MM.1S (cell line): ENCODE measurements around the gene CLEC16A.

Source experiments
- DNase-seq: peaks from one replicate; pipeline ENCODE4 v3.0.0-alpha.2; 2015
- H2AFZ ChIP-seq: fragments of 300-600 bp; sonication (generic); 2 replicates; pipeline ENCODE4 v1.6.0; 2016; ENCODE audit warnings: antibody characterized with exemption, low read length
- H3F3A ChIP-seq: fragments of 300-600 bp; sonication (generic); 2 replicates; pipeline ENCODE4 v1.6.1; 2016; ENCODE audit warnings: mild to moderate bottlenecking, antibody characterized with exemption, low read length, moderate library complexity, mixed read lengths; ENCODE audit not compliant: insufficient read depth
- H3K27ac ChIP-seq: fragments of 300-600 bp; sonication (generic); 2 replicates; pipeline ENCODE4 v1.5.1; 2016; ENCODE audit warnings: mild to moderate bottlenecking, low read length
- H3K27me3 ChIP-seq: fragments of 300-600 bp; sonication (generic); replicated peaks from 2 replicates; pipeline ENCODE4 v1.6.0; 2016; ENCODE audit warnings: low read length; ENCODE audit not compliant: insufficient read depth
- H3K36me3 ChIP-seq: fragments of 300-600 bp; sonication (generic); replicated peaks from 2 replicates; pipeline ENCODE4 v1.6.1; 2016; ENCODE audit warnings: mild to moderate bottlenecking, low read length, mixed read lengths; ENCODE audit not compliant: insufficient read depth
- H3K4me1 ChIP-seq: fragments of 300-600 bp; sonication (generic); 2 replicates; pipeline ENCODE4 v1.6.1; 2016; ENCODE audit warnings: low read length, mixed read lengths
- H3K4me2 ChIP-seq: fragments of 300-600 bp; sonication (generic); 2 replicates; pipeline ENCODE4 v1.6.0; 2016; ENCODE audit warnings: low read depth, low read length
- H3K4me3 ChIP-seq: fragments of 300-600 bp; sonication (generic); 2 replicates; pipeline ENCODE4 v1.5.1; 2016; ENCODE audit warnings: low read length, mixed read lengths
- H3K79me2 ChIP-seq: fragments of 300-600 bp; sonication (generic); 2 replicates; pipeline ENCODE4 v1.6.1; 2016; ENCODE audit warnings: mixed run types, low read length, mixed read lengths
- H3K9ac ChIP-seq: fragments of 300-600 bp; sonication (generic); 2 replicates; pipeline ENCODE4 v1.6.1; 2016; ENCODE audit warnings: low read length, mixed read lengths
- H3K9me2 ChIP-seq: fragments of 300-600 bp; sonication (generic); replicated peaks from 2 replicates; pipeline ENCODE4 v1.6.1; 2016; ENCODE audit warnings: mild to moderate bottlenecking, low read length, mixed read lengths; ENCODE audit not compliant: insufficient read depth
- H3K9me3 ChIP-seq: fragments of 300-600 bp; sonication (generic); replicated peaks from 2 replicates; pipeline ENCODE4 v1.6.1; 2016; ENCODE audit warnings: mild to moderate bottlenecking, low read length, mixed read lengths; ENCODE audit not compliant: insufficient read depth
- H4K20me1 ChIP-seq: fragments of 300-600 bp; sonication (generic); 2 replicates; pipeline ENCODE4 v1.6.1; 2016; ENCODE audit warnings: mild to moderate bottlenecking, low read length, moderate library complexity, mixed read lengths; ENCODE audit not compliant: insufficient read depth
- CTCF ChIP-seq: fragments of 300-600 bp; sonication (generic); IDR thresholded peaks from 2 replicates; pipeline ENCODE4 v1.5.1; 2016; ENCODE audit warnings: antibody characterized with exemption, low read length, mixed read lengths
- EZH2 ChIP-seq: fragments of 300-600 bp; sonication (generic); optimal IDR thresholded peaks from 2 replicates; pipeline ENCODE3; 2017; ENCODE audit warnings: low read depth, mild to moderate bottlenecking, antibody characterized with exemption, low read length, mixed read lengths
- EZH2phosphoT487 ChIP-seq: fragments of 300-600 bp; sonication (generic); IDR thresholded peaks from 2 replicates; pipeline ENCODE4 v1.6.1; 2018; ENCODE audit warnings: antibody characterized with exemption, low read length

Gene CLEC16A

GRCh38 chr16:10937068-10937859 is 7.1 kb upstream of the CLEC16A start:
- H3K27me3 ChIP-seq = no peaks in the 10 kb centered on the region
- no peak overlapping the region for H3K9ac ChIP-seq
- no peak overlapping the region for H3K27ac ChIP-seq
- 0 out of 2 replicates have a peak, but pooled peaks cover 6% of the 10 kb centered on the region for H3F3A ChIP-seq
- H3K4me2 ChIP-seq = no peak overlapping the region
- DNase-seq = no peak
- no peak overlapping the region for H3K4me3 ChIP-seq
- H2AFZ ChIP-seq = no peak overlapping the region
- no peaks in the 10 kb centered on the region for H3K9me3 ChIP-seq
- peaks cover 29% of the 10 kb centered on the region for H3K4me1 ChIP-seq
- TF ChIP-seq EZH2phosphoT487 (no peak), EZH2 (no peak), CTCF (no peak)
- no peaks in the 10 kb centered on the region for H3K9me2 ChIP-seq
- peaks cover 6% of the 10 kb centered on the region; the same call in 1 of the 2 replicates for H4K20me1 ChIP-seq
- no peaks in the 10 kb centered on the region for H3K36me3 ChIP-seq
- peaks cover 76% of the 10 kb centered on the region for H3K79me2 ChIP-seq

- TF ChIP-seq CTCF = no peak
- TF ChIP-seq EZH2phosphoT487 = no peak
- Histone ChIP-seq H3K4me2 (no peak overlapping the region), H3K4me3 (no peak overlapping the region)
Measured at GRCh38 chr16:10938321-10938720, 6.0 kb upstream of the CLEC16A start.

GRCh38 chr16:10938796-10939648 is 5.3 kb upstream of the CLEC16A start:
- Histone ChIP-seq H3K9me2 (no peaks in the 10 kb centered on the region), H3K9me3 (no peaks in the 10 kb centered on the region), H3K4me3 (no peak overlapping the region), H3F3A (0 out of 2 replicates have a peak, but pooled peaks cover 6% of the 10 kb centered on the region), H3K79me2 (peaks cover 64% of the 10 kb centered on the region), H3K4me1 (peaks cover 38% of the 10 kb centered on the region), H3K27ac (no peak overlapping the region), H4K20me1 (peaks cover 6% of the 10 kb centered on the region; the same call in 1 of the 2 replicates), H3K36me3 (no peaks in the 10 kb centered on the region), H3K27me3 (no peaks in the 10 kb centered on the region), H3K9ac (no peak overlapping the region), H2AFZ (no peak overlapping the region), H3K4me2 (peak overlapping the region; percentile 91; the same call in 1 of the 2 replicates)
- DNase-seq = no peak
- TF ChIP-seq EZH2phosphoT487 (no peak), CTCF (no peak), EZH2 (no peak)

More at GRCh38 chr16:10938321-10938720, 6.0 kb upstream of the CLEC16A start:
- Histone ChIP-seq H3K79me2 (peaks cover 71% of the 10 kb centered on the region), H3K36me3 (no peaks in the 10 kb centered on the region), H4K20me1 (peaks cover 6% of the 10 kb centered on the region; the same call in 1 of the 2 replicates), H3K9me3 (no peaks in the 10 kb centered on the region), H3K4me1 (peaks cover 35% of the 10 kb centered on the region), H3K27me3 (no peaks in the 10 kb centered on the region), H3F3A (0 out of 2 replicates have a peak, but pooled peaks cover 6% of the 10 kb centered on the region), H2AFZ (no peak overlapping the region), H3K9me2 (no peaks in the 10 kb centered on the region), H3K27ac (no peak overlapping the region), H3K9ac (no peak overlapping the region)
- DNase-seq = no peak
